ENCODE results near the gene LY6G6C. TPM values are rescaled to one million over a fixed set of nuclear protein-coding genes. Genes with fewer than 3 reads are reported as not detected.
A peak's percentile ranks its signal among the peaks of the same experiment; 100 is the strongest.

The LY6G6C gene
- total RNA-seq, 2 experiments from 2014 or later: not detected

GRCh38 chr6:31722173-31722572, 627 bp upstream of the LY6G6C start:
- Mint-ChIP-seq H3K27ac (no peak overlapping the region), H3K9me3 (no peaks in the 10 kb centered on the region), H3K27me3 (ENCODE audit: low read depth) (no peaks in the 10 kb centered on the region), H3K36me3 (ENCODE audit: low read depth) (no peaks in the 10 kb centered on the region), H3K4me3 (no peak overlapping the region), H3K4me1 (ENCODE audit: low read depth) (peaks cover 16% of the 10 kb centered on the region)
- intact Hi-C loops (cut with micrococcal nuclease): no loop called here
- CTCF ChIA-PET: no interaction called here
- DNase-seq: no peak

- no peak for DNase-seq
- CTCF ChIA-PET: no interaction called here
- no peak overlapping the region for H3K27ac Mint-ChIP-seq
- no peaks in the 10 kb centered on the region for H3K9me3 Mint-ChIP-seq
- no peak overlapping the region for H3K4me3 Mint-ChIP-seq
- no peaks in the 10 kb centered on the region for H3K36me3 Mint-ChIP-seq (ENCODE audit: low read depth)
- H3K4me1 Mint-ChIP-seq (ENCODE audit: low read depth): no peaks in the 10 kb centered on the region
- H3K27me3 Mint-ChIP-seq (ENCODE audit: low read depth): no peaks in the 10 kb centered on the region
- intact Hi-C loops (cut with micrococcal nuclease): no loop called here
Observed at GRCh38 chr6:31720196-31720770, 1.3 kb downstream of the LY6G6C start.

DNA sequence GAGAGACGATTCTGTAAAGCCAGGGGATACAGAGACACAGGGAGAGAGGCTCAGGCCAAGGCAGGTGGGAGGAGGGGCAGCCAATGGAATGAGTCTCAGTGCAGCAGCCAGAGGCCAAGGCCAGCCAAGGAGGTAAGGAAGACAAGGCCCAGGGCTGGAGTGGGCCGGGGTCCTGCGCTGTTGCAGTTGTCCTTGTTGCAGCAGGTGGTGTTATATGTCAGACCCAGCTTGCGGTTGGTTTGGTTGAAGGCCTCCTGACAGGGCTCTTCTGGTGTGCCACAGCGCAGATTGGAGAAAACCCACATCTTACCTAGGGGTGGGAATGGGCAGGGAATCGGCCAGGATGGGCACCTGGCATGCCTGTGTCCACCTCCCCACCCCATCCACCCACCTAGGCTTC, 2.5 kb downstream of the LY6G6C start:
- CTCF ChIA-PET: no interaction called here
- no peak overlapping the region for H3K27ac Mint-ChIP-seq
- H3K4me3 Mint-ChIP-seq: no peak overlapping the region
- intact Hi-C loops (cut with micrococcal nuclease): no loop called here
- H3K9me3 Mint-ChIP-seq: no peaks in the 10 kb centered on the region
- DNase-seq: no peak
- no peaks in the 10 kb centered on the region for H3K36me3 Mint-ChIP-seq (ENCODE audit: low read depth)
- H3K27me3 Mint-ChIP-seq (ENCODE audit: low read depth): no peaks in the 10 kb centered on the region
- H3K4me1 Mint-ChIP-seq (ENCODE audit: low read depth): peaks cover 1% of the 10 kb centered on the region

- CTCF ChIA-PET: no interaction called here
- no peaks in the 10 kb centered on the region for H3K9me3 Mint-ChIP-seq
- H3K27ac Mint-ChIP-seq: no peak overlapping the region
- DNase-seq: no peak
- no peaks in the 10 kb centered on the region for H3K27me3 Mint-ChIP-seq (ENCODE audit: low read depth)
- intact Hi-C loops (cut with micrococcal nuclease): no loop called here
- no peaks in the 10 kb centered on the region for H3K36me3 Mint-ChIP-seq (ENCODE audit: low read depth)
- H3K4me3 Mint-ChIP-seq: no peak overlapping the region
- peaks cover 2% of the 10 kb centered on the region for H3K4me1 Mint-ChIP-seq (ENCODE audit: low read depth)
Observed at GRCh38 chr6:31718265-31718664, 3.3 kb downstream of the LY6G6C start.

- intact Hi-C loops (cut with micrococcal nuclease): no loop called here
- Mint-ChIP-seq H3K27me3 (ENCODE audit: low read depth) (no peaks in the 10 kb centered on the region), H3K4me1 (ENCODE audit: low read depth) (peaks cover 2% of the 10 kb centered on the region), H3K9me3 (no peaks in the 10 kb centered on the region), H3K27ac (no peak overlapping the region), H3K4me3 (no peak overlapping the region), H3K36me3 (ENCODE audit: low read depth) (no peaks in the 10 kb centered on the region)
- CTCF ChIA-PET: no interaction called here
- DNase-seq: no peak
Observed at GRCh38 chr6:31717499-31718222, 3.9 kb downstream of the LY6G6C start.

GRCh38 chr6:31715022-31715958, 6.3 kb downstream of the LY6G6C start, which contains the start of gene LY6G6D:
LY6G6D (plus strand) TSS chr6:31715348; CDS start chr6:31715356, 8 bp downstream.
- intact Hi-C loops (cut with micrococcal nuclease): no loop called here
- Mint-ChIP-seq H3K4me3 (no peak within 1 kb of the TSS), H3K36me3 (ENCODE audit: low read depth) (no peaks in the 10 kb centered on the region), H3K4me1 (ENCODE audit: low read depth) (peaks cover 8% of the 10 kb centered on the region), H3K27ac (no peak within 1 kb of the TSS), H3K9me3 (no peaks in the 10 kb centered on the region), H3K27me3 (ENCODE audit: low read depth) (no peaks in the 10 kb centered on the region)
- CTCF ChIA-PET: interaction anchor here (0.5 to 2.7 kb wide), 2 partner anchors 15 to 38 kb away, joined by 8 to 12 read pairs; no protein-coding TSS in a partner anchor
- no peak for DNase-seq

GRCh38 chr6:31713991-31714684, 7.4 kb downstream of the LY6G6C start:
- H3K27me3 Mint-ChIP-seq (ENCODE audit: low read depth): no peaks in the 10 kb centered on the region
- H3K27ac Mint-ChIP-seq: no peak overlapping the region
- CTCF ChIA-PET: interaction anchor here (0.6 to 2.7 kb wide), 7 partner anchors 17 to 241 kb away, joined by 3 to 12 read pairs (median 3); no protein-coding TSS in a partner anchor
- H3K4me1 Mint-ChIP-seq (ENCODE audit: low read depth): peaks cover 8% of the 10 kb centered on the region
- intact Hi-C loops (cut with micrococcal nuclease): no loop called here
- H3K9me3 Mint-ChIP-seq: no peaks in the 10 kb centered on the region
- DNase-seq: no peak
- H3K4me3 Mint-ChIP-seq: no peak overlapping the region
- H3K36me3 Mint-ChIP-seq (ENCODE audit: low read depth): no peaks in the 10 kb centered on the region

DNA sequence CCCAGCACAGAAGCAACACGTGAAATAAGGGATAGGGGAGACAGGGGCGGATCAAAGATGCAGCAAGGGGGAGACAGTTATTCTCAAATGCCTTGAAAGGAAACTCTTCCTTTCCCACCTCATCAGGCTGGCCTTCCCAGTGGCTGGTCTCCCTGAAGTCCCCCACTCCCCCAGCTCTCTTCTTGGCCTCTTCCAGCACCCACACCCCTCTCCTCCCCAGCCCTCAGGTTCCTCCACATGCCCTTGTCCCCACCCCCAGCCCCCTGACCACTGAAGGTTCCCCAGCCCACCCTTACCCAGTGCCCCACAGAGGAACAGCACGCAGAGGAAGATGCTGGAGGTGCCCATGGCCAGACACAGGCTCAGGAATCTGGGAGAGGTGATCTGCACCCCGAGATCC, 8.1 kb downstream of the LY6G6C start:
- no peak overlapping the region for H3K27ac Mint-ChIP-seq
- H3K36me3 Mint-ChIP-seq (ENCODE audit: low read depth): no peaks in the 10 kb centered on the region
- no peak for DNase-seq
- intact Hi-C loops (cut with micrococcal nuclease): no loop called here
- H3K9me3 Mint-ChIP-seq: no peaks in the 10 kb centered on the region
- CTCF ChIA-PET: interaction anchor here (0.9 to 1.2 kb wide), 3 partner anchors 25 to 115 kb away, joined by 3 to 4 read pairs (median 3); no protein-coding TSS in a partner anchor
- peaks cover 8% of the 10 kb centered on the region for H3K4me1 Mint-ChIP-seq (ENCODE audit: low read depth)
- no peak overlapping the region for H3K4me3 Mint-ChIP-seq
- no peaks in the 10 kb centered on the region for H3K27me3 Mint-ChIP-seq (ENCODE audit: low read depth)

DNA sequence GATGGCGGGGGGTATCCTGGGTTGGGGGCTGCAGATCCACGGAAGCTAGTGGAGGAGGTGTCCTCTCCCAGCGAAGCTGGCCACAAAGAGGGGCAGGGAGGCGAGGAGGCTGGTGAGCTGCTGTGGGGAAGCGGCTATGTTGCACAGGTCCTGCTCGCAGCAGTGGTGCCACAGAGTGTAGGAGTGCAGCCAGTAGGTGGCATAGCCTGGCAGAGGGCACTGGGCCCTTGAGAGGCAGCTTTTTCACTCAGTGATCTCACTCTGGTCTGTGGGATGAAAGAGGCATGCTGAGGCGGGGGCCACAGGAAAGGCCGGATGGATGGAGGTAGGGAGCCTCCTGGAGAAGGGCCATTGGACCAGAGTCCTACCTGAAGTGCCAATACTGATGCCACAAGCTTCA, 9.2 kb downstream of the LY6G6C start:
- CTCF ChIA-PET: interaction anchor here (0.6 to 0.9 kb wide), 3 partner anchors 163 to 204 kb away, joined by 3 to 4 read pairs (median 3); no protein-coding TSS in a partner anchor
- Mint-ChIP-seq H3K27ac (no peak overlapping the region), H3K9me3 (no peaks in the 10 kb centered on the region), H3K27me3 (ENCODE audit: low read depth) (no peaks in the 10 kb centered on the region), H3K36me3 (ENCODE audit: low read depth) (no peaks in the 10 kb centered on the region), H3K4me1 (ENCODE audit: low read depth) (peaks cover 8% of the 10 kb centered on the region), H3K4me3 (no peak overlapping the region)
- intact Hi-C loops (cut with micrococcal nuclease): no loop called here
- DNase-seq: peak; percentile 20

GRCh38 chr6:31711233-31711632, 10.3 kb downstream of the LY6G6C start:
- H3K27ac Mint-ChIP-seq: no peak overlapping the region
- H3K4me3 Mint-ChIP-seq: no peak overlapping the region
- CTCF ChIA-PET: interaction anchor here (0.6 to 1.1 kb wide), 4 partner anchors 20 to 172 kb away, joined by 3 to 4 read pairs (median 3); no protein-coding TSS in a partner anchor
- no peaks in the 10 kb centered on the region for H3K9me3 Mint-ChIP-seq
- DNase-seq: no peak
- peaks cover 8% of the 10 kb centered on the region for H3K4me1 Mint-ChIP-seq (ENCODE audit: low read depth)
- no peaks in the 10 kb centered on the region for H3K27me3 Mint-ChIP-seq (ENCODE audit: low read depth)
- intact Hi-C loops (cut with micrococcal nuclease): no loop called here
- no peaks in the 10 kb centered on the region for H3K36me3 Mint-ChIP-seq (ENCODE audit: low read depth)

DNA sequence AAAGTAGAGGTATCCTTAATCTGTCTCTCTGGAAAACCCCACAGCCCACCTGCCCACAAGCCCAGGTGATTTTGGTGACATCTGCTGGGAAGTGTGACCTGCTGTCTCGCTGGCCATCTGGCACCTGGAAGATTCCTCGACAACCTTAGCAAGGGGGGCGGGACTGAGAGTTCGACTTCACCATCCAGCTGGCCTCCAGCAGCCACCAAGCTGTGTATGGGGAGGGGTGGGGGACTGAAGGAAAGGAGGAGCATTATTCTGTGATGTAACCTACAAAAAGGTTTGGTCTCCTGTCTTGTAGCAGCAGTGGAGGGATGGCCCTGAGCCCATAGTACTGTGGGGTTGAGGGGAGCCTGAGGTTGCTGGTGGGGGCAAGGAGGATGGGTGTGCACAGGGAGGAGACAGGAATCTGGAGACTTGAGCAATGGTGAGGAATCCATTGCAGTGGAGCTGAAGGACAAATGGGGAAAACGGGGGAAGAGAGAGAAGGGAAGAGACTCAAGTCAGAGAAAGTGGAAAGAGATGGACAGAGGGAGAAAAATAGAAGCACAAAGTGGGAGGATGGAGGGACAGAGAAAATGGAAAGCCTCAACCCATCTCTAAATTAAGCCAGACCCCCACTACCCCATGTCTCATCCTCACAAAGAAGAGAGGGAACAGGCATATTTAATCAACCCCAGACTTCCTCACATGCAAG, 10.9 kb downstream of the LY6G6C start:
- Mint-ChIP-seq H3K4me3 (no peak overlapping the region), H3K9me3 (no peaks in the 10 kb centered on the region), H3K27ac (no peak overlapping the region), H3K36me3 (ENCODE audit: low read depth) (no peaks in the 10 kb centered on the region), H3K27me3 (ENCODE audit: low read depth) (no peaks in the 10 kb centered on the region), H3K4me1 (ENCODE audit: low read depth) (peaks cover 8% of the 10 kb centered on the region)
- intact Hi-C loops (cut with micrococcal nuclease): no loop called here
- CTCF ChIA-PET: interaction anchor here (0.6 to 1.1 kb wide), 4 partner anchors 19 to 1653 kb away, joined by 3 to 4 read pairs (median 3); no protein-coding TSS in a partner anchor
- no peak for DNase-seq
